Lower leg skin (tissue), 4 donors: ENCODE results near the gene RAB11FIP4. TPM values are rescaled to one million over a fixed set of nuclear protein-coding genes. Genes with fewer than 3 reads are reported as not detected.

ENCODE experiments used
- DNase-seq, 2 donors: peaks; one replicate each; pipeline ENCODE4 v3.0.0-alpha.2; 2019; ENCODE audit warnings: low spot score in 2 of 2
- H3K4me3 ChIP-seq: fragments of 200-600 bp; sonication (generic); 2 replicates; pipeline ENCODE4 v1.5.1; 2017; ENCODE audit warnings: mild to moderate bottlenecking, low read depth; ENCODE audit not compliant: poor library complexity, severe bottlenecking
- POLR2A ChIP-seq, 2 donors: fragments of 450-650 bp; IDR thresholded peaks; one replicate each; pipeline ENCODE4 v1.6.1; 2016 to 2017; ENCODE audit warnings: antibody characterized with exemption in 2 of 2, mild to moderate bottlenecking in 1 of 2, moderate library complexity in 1 of 2
- WGBS, 2 donors: methylation state at CpG; one replicate each; pipeline ENCODE4 v1.1.5; 2018; 5-methylcytosine and 5-hydroxymethylcytosine counted together
- intact Hi-C: fragments of 100-400 bp; cut with DNase I; formaldehyde crosslinking; loops from one replicate; pipeline ENCODE4 v1.15.0; 2023; ENCODE audit warnings: low total_unique reads
- total RNA-seq, 4 donors: library from RNA; depleted of rRNA; stranded (reverse); fragments of >200 nt; gene quantifications; one replicate each; pipeline ENCODE4 v1.1.0, GENCODE V29; 2016
- TF ChIP-seq, protein P1 (sequence below), 3 donors: fragments of 450-650 bp; IDR thresholded peaks; one replicate each; pipeline ENCODE4 v1.5.1; 2016; ENCODE audit warnings: antibody characterized with exemption in 3 of 3, mild to moderate bottlenecking in 3 of 3, moderate library complexity in 2 of 3

Gene RAB11FIP4
- total RNA-seq, 4 donors from 2014 or later = 27.4 to 62.8 (median 34.1) TPM

DNA sequence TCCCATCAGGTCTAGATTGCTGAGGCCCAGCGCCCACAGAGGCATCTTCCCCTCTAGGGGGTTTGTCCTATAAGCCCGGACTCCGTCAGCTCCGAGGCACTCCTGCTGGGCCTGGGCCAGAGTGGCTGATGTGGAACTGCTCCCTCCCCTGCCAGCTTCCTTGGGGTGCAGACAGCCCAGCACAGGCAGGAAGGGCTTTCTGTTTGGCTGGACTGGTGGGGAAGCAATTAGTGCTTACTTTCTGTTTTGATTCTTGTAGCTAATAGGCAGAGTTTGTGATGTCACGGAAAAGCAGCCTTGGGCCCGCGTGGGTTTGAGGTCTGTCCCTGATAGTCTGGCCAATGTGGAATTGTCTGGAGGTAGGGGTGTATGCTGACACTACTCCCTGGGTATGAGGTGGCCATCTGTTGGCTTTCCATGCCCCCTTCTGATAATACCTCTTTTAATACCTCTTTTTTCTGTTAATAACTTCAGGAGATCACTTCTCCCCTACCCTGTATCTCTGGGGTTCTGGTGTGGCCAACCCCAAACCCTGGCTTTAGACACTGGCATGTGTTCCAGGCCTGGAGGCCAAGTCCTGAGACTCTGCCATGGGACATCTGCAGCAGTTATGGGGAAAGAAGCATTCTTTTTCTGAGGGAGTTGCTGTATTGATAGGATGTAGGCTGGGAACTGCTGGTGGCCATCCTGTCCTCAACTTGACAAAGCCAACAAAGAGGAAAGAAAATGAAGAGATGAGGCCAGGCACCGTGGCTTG, 190.9 kb downstream of the RAB11FIP4 start:
- no peak overlapping the region for H3K4me3 ChIP-seq
- no peak for TF ChIP-seq POLR2A (IDR thresholded peaks at IDR 0.05)
- TF ChIP-seq, protein P1, sequence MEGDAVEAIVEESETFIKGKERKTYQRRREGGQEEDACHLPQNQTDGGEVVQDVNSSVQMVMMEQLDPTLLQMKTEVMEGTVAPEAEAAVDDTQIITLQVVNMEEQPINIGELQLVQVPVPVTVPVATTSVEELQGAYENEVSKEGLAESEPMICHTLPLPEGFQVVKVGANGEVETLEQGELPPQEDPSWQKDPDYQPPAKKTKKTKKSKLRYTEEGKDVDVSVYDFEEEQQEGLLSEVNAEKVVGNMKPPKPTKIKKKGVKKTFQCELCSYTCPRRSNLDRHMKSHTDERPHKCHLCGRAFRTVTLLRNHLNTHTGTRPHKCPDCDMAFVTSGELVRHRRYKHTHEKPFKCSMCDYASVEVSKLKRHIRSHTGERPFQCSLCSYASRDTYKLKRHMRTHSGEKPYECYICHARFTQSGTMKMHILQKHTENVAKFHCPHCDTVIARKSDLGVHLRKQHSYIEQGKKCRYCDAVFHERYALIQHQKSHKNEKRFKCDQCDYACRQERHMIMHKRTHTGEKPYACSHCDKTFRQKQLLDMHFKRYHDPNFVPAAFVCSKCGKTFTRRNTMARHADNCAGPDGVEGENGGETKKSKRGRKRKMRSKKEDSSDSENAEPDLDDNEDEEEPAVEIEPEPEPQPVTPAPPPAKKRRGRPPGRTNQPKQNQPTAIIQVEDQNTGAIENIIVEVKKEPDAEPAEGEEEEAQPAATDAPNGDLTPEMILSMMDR (IDR thresholded peaks at IDR 0.05) = no peak
- WGBS, 2 donors = 31 to 33% methylated on average over 8 of the region's 8 CpGs
- intact Hi-C loops = no loop called here
- peak in 1 of 2 donors; percentile 90 for DNase-seq

DNA sequence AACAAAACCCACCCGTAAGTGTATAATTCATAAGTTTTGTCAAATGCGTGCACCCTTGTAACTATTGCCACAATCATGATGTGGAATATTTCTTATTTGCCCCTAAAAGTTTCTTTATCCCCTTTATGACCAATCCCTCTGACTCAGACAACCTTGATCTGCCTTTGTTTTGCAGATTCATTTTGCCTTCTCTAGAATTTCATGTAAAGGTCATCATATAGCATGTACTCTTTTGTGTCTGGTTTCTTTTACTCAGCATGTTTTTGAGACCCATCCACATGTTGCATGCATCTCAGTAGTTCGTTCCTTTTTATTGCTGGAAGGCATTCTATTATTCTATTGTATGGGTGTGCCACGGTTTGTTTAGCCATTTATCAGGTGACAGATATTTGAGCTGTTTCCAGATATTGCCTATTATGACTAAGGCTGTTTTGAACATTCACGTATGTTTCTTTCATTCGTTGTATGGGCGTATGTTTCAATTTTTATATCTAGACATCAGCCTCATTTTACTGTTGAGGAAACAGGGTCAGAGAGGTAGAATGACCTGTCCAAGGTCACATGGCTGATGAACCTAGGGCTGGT, 192.4 kb downstream of the RAB11FIP4 start:
- no peak for DNase-seq
- WGBS, 2 donors = 56 to 63% methylated on average over 7 of the region's 7 CpGs
- no peak for TF ChIP-seq POLR2A (IDR thresholded peaks at IDR 0.05)
- TF ChIP-seq, protein P1 (IDR thresholded peaks at IDR 0.05) = no peak
- intact Hi-C loops = no loop called here
- no peak overlapping the region for H3K4me3 ChIP-seq

DNA sequence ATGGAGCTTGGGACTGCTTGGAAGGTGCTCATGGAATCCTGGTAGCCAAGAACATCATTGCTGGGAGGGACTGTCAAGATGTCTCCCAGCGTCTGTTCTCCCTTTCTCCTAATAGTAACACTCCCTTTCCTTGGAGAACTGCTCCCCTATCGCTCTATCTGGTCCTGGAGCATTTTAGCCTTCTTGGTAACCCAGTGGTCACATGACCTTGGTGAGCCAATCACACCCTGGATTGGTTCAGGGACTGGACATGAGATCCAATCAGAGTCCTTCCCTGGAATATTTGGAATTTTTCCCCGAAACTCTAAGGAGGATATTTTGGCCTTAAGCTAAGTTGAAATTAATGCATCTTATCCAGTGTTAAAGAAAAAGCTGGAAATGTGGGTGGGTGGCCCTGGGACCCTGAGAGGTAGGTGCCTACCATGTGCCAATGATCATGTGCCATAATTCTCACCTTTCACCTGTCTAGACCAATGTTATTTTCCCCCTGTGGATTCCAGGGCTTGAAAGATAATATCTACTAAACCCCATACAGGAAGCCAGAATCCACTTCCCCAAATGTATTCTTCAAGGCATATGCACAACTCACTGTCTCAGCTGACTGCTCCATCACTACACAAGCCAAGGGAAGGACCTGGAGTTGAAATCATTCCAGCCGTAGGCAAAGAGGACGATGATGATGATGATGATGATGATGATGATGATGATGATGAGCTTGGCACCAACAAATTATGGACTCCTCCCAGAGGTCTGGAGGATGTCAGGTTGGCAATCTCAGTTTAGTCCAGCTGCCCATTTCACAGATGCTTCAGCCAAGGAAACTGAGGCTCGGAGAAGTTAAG, 193.2 kb downstream of the RAB11FIP4 start:
- DNase-seq = no peak
- no peak overlapping the region for H3K4me3 ChIP-seq
- TF ChIP-seq, protein P1 (IDR thresholded peaks at IDR 0.05) = no peak
- no peak for TF ChIP-seq POLR2A (IDR thresholded peaks at IDR 0.05)
- WGBS, 2 donors = 86 to 92% methylated on average over 6 of the region's 6 CpGs
- intact Hi-C loops = no loop called here

DNA sequence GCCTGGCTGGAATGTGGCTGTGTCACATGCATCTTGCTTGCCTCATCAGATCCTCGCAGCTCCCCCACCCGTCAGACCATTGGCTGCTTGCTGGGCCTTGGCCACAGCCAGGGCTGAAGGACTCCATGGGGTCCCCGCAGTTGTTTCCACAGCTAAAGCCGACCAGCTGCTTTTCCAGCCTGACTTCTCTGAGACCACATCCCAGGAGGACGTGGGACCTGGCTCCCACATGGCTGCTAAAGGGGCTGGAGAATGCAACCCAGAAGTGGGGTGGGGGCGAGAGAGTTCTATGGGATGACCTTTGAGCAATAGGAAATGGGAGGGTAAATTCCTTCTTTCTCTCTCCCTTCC, 193.8 kb downstream of the RAB11FIP4 start:
- intact Hi-C loops = no loop called here
- no peak overlapping the region for H3K4me3 ChIP-seq
- DNase-seq = no peak
- TF ChIP-seq POLR2A (IDR thresholded peaks at IDR 0.05) = no peak
- TF ChIP-seq, protein P1 (IDR thresholded peaks at IDR 0.05) = no peak
- 84 to 94% methylated on average over 6 of the region's 6 CpGs for WGBS, 2 donors

DNA sequence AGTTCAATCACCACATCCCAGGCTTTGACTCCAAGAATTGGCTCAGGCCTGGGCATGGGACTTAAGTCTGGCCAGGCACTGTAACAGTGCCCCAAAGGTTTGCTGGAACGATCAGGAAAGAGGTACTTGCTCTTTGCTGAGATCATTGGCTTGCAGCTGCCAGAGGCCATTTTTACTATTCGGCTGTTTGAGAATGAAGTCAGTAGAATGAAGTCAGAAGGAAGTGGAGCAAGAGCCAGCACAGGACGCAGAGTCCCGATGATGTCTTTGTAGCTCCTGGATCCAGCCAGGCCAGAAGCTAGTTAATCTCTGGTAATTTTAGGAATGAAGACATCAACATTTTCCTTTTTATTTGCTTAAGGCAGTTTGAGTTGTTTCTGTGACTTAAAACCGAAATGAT, 195.5 kb downstream of the RAB11FIP4 start:
- no peak overlapping the region for H3K4me3 ChIP-seq
- no peak for TF ChIP-seq POLR2A (IDR thresholded peaks at IDR 0.05)
- TF ChIP-seq, protein P1 (IDR thresholded peaks at IDR 0.05) = no peak
- no peak for DNase-seq
- intact Hi-C loops = no loop called here
- 28 to 36% methylated on average over 5 of the region's 5 CpGs for WGBS, 2 donors
